Loucy (cell line): ENCODE data around the gene INPP5D.
A peak's percentile ranks its signal among the peaks of the same experiment; 100 is the strongest.

ENCODE experiments used
- H2AFZ ChIP-seq: fragments of 200-600 bp; sonication (generic); 2 replicates; pipeline ENCODE4 v1.6.0; 2016; ENCODE audit warnings: antibody characterized with exemption, mild to moderate bottlenecking, low read length, moderate library complexity
- H3F3A ChIP-seq: fragments of 200-600 bp; 2 replicates; pipeline ENCODE4 v1.6.0; 2016; ENCODE audit warnings: antibody characterized with exemption, low read depth, mild to moderate bottlenecking
- H3K27me3 ChIP-seq: fragments of 200-600 bp; sonication (generic); 2 replicates; pipeline ENCODE4 v1.6.1; 2014; ENCODE audit warnings: low read length, mild to moderate bottlenecking; ENCODE audit not compliant: insufficient read depth, poor library complexity, severe bottlenecking
- H3K36me3 ChIP-seq: fragments of 200-600 bp; sonication (generic); 2 replicates; pipeline ENCODE4 v1.6.1; 2016; ENCODE audit warnings: low read length; ENCODE audit not compliant: insufficient read depth
- H3K4me1 ChIP-seq: fragments of 200-600 bp; sonication (generic); 2 replicates; pipeline ENCODE4 v1.5.1; 2014; ENCODE audit warnings: low read length, mild to moderate bottlenecking; ENCODE audit not compliant: insufficient read depth, poor library complexity, severe bottlenecking
- H3K4me2 ChIP-seq: fragments of 200-600 bp; sonication (generic); 2 replicates; pipeline ENCODE4 v1.6.0; 2014; ENCODE audit warnings: antibody characterized with exemption, low read length, low read depth, mild to moderate bottlenecking; ENCODE audit not compliant: poor library complexity, severe bottlenecking
- H3K4me3 ChIP-seq: fragments of 200-600 bp; sonication (generic); 2 replicates; pipeline ENCODE4 v1.5.1; 2014; ENCODE audit warnings: low read length, mild to moderate bottlenecking, mixed read lengths; ENCODE audit not compliant: poor library complexity, severe bottlenecking
- H3K79me2 ChIP-seq: fragments of 200-600 bp; sonication (generic); 2 replicates; pipeline ENCODE4 v1.6.1; 2014; ENCODE audit warnings: low read length; ENCODE audit not compliant: insufficient read depth
- H3K9ac ChIP-seq: fragments of 200-600 bp; sonication (generic); 2 replicates; pipeline ENCODE4 v1.6.0; 2014; ENCODE audit warnings: mild to moderate bottlenecking, low read depth, low read length, moderate library complexity; ENCODE audit not compliant: poor library complexity, severe bottlenecking
- H3K9me2 ChIP-seq: fragments of 200-600 bp; sonication (generic); replicated peaks from 2 replicates; pipeline ENCODE4 v1.6.1; 2016; ENCODE audit warnings: low read depth, low read length, mixed read lengths
- H3K9me3 ChIP-seq: fragments of 200-600 bp; sonication (generic); 2 replicates; pipeline ENCODE4 v1.6.1; 2014; ENCODE audit warnings: mild to moderate bottlenecking, antibody characterized with exemption, low read length, low read depth; ENCODE audit not compliant: insufficient read depth
- H4K20me1 ChIP-seq: fragments of 200-600 bp; sonication (generic); 2 replicates; pipeline ENCODE4 v1.6.0; 2014; ENCODE audit warnings: antibody characterized with exemption, low read length, mild to moderate bottlenecking; ENCODE audit not compliant: insufficient read depth, poor library complexity, severe bottlenecking
- EZH2phosphoT487 ChIP-seq: fragments of 200-600 bp; IDR thresholded peaks from 2 replicates; pipeline ENCODE4 v1.6.1; 2018; ENCODE audit warnings: antibody characterized with exemption, mild to moderate bottlenecking, moderate library complexity, borderline replicate concordance
- TF ChIP-seq, protein P1 (sequence below): fragments of 200-600 bp; sonication (generic); conservative IDR thresholded peaks from 2 replicates; pipeline ENCODE4 v1.5.1; 2014; ENCODE audit warnings: mild to moderate bottlenecking, antibody characterized with exemption, low read length

The INPP5D gene

DNA sequence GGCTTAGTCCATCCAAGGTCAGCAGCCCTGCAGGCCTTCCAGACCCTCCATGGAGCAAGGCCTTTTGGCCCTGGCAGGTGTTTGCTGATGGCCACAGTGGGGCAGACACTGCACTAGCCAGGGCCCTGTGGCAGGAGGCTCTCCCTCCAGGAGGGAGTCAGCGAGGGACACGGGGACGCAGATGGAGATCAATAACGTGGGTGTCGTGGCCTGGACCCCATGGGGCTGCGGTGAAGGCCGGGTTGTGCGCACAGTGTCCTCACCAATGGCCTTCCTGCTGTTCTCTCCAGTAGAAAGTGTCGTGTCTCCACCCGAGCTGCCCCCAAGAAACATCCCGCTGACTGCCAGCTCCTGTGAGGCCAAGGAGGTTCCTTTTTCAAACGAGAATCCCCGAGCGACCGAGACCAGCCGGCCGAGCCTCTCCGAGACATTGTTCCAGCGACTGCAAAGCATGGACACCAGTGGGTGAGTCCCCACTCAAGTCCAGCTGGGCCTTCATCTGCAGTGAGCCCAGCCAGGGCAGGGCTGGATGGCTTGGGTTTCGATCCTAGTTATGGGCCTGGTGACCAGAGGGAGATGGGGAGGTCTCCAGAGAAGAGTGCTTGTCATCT lies 65.4 kb downstream of the INPP5D start:
- no peak overlapping the region for H3K9ac ChIP-seq
- peaks cover 26% of the 10 kb centered on the region for H4K20me1 ChIP-seq
- no peaks in the 10 kb centered on the region for H3K9me3 ChIP-seq
- peaks cover 12% of the 10 kb centered on the region; the same call in 1 of the 2 replicates for H3K79me2 ChIP-seq
- H3K36me3 ChIP-seq = peaks cover 86% of the 10 kb centered on the region
- H3K4me1 ChIP-seq = peaks cover 25% of the 10 kb centered on the region
- TF ChIP-seq, protein P1, sequence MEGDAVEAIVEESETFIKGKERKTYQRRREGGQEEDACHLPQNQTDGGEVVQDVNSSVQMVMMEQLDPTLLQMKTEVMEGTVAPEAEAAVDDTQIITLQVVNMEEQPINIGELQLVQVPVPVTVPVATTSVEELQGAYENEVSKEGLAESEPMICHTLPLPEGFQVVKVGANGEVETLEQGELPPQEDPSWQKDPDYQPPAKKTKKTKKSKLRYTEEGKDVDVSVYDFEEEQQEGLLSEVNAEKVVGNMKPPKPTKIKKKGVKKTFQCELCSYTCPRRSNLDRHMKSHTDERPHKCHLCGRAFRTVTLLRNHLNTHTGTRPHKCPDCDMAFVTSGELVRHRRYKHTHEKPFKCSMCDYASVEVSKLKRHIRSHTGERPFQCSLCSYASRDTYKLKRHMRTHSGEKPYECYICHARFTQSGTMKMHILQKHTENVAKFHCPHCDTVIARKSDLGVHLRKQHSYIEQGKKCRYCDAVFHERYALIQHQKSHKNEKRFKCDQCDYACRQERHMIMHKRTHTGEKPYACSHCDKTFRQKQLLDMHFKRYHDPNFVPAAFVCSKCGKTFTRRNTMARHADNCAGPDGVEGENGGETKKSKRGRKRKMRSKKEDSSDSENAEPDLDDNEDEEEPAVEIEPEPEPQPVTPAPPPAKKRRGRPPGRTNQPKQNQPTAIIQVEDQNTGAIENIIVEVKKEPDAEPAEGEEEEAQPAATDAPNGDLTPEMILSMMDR = no peak
- TF ChIP-seq EZH2phosphoT487 = no peak
- no peak overlapping the region for H3K4me3 ChIP-seq
- no peak overlapping the region for H2AFZ ChIP-seq
- H3K9me2 ChIP-seq = no peaks in the 10 kb centered on the region
- H3K4me2 ChIP-seq = no peak overlapping the region
- H3K27me3 ChIP-seq = no peaks in the 10 kb centered on the region
- H3F3A ChIP-seq = no peaks in the 10 kb centered on the region

DNA sequence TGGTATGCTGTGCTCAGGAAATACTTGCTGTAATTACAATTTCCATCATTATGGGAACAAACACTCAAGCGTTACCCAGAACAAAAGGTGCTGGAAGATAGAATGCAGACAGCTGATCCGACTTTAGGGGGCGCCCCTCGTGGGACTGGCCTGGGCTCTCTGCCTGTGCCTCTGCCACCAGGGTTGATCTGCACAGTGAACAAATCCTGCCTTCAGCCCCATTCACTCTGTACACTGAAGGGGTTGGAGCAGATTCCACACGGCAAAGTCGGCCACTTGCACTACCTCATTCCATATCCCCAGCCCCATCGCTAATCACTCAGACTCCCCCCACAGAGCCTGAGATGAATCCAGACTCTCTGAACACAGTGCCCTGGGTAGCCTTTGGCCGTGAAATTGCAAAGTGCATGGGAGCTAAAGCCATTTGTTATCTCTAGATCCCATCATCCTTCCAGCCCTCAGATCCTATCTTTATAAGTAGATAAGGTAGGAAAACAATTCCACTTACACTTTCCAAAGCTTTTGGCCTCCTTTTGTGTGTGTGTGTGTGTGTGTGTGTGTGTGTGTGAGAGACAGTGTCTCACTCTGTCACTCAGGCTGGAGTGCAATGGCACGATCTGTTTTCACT lies 69.3 kb downstream of the INPP5D start:
- Histone ChIP-seq H2AFZ (no peak overlapping the region), H3K27me3 (no peaks in the 10 kb centered on the region), H3K4me3 (no peak overlapping the region), H3K9ac (no peak overlapping the region), H3K36me3 (peaks cover 97% of the 10 kb centered on the region), H3F3A (no peaks in the 10 kb centered on the region), H3K9me2 (no peaks in the 10 kb centered on the region), H4K20me1 (peaks cover 17% of the 10 kb centered on the region), H3K9me3 (no peaks in the 10 kb centered on the region), H3K4me1 (peaks cover 19% of the 10 kb centered on the region), H3K79me2 (peaks cover 3% of the 10 kb centered on the region; the same call in 1 of the 2 replicates), H3K4me2 (peak overlapping the region; percentile 16)
- TF ChIP-seq EZH2phosphoT487 = no peak
- TF ChIP-seq, protein P1 = peak; percentile 50

DNA sequence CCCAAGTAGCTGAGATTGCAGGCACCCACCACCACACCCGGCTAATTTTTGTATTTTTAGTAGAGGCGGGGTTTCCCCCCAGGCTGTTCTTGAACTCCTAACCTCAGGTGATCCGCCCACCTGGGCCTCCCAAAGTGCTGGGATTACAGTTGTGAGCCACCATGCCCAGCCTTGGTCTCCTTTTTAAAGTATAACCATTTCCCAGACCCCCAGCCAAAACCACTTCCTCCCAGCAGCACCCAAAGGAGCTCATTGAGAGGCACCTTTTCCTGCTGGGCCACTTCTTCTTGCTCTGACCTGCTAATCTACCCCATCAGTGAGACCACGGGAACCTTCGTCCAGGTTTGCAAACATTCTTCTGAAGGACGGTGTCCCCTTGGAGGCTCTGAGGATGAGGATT lies 69.9 kb downstream of the INPP5D start:
- no peaks in the 10 kb centered on the region for H3K9me2 ChIP-seq
- peak overlapping the region; percentile 16 for H3K4me2 ChIP-seq
- no peak overlapping the region for H2AFZ ChIP-seq
- no peaks in the 10 kb centered on the region for H3F3A ChIP-seq
- H3K79me2 ChIP-seq = peaks cover 3% of the 10 kb centered on the region; the same call in 1 of the 2 replicates
- TF ChIP-seq, protein P1 = no peak
- no peak for TF ChIP-seq EZH2phosphoT487
- no peak overlapping the region for H3K9ac ChIP-seq
- peaks cover 15% of the 10 kb centered on the region for H3K4me1 ChIP-seq
- no peak overlapping the region for H3K4me3 ChIP-seq
- H4K20me1 ChIP-seq = peaks cover 14% of the 10 kb centered on the region
- H3K9me3 ChIP-seq = no peaks in the 10 kb centered on the region
- H3K36me3 ChIP-seq = peaks cover 97% of the 10 kb centered on the region
- H3K27me3 ChIP-seq = no peaks in the 10 kb centered on the region
